GM18520 (cell line): ENCODE data around the gene PTPRN2.

Experiments used
- ATAC-seq: cut with Tn5 transposase; IDR thresholded peaks from one replicate; pipeline ENCODE4 v1.9.1; 2021; ENCODE audit not compliant: unreplicated experiment

The PTPRN2 gene

DNA sequence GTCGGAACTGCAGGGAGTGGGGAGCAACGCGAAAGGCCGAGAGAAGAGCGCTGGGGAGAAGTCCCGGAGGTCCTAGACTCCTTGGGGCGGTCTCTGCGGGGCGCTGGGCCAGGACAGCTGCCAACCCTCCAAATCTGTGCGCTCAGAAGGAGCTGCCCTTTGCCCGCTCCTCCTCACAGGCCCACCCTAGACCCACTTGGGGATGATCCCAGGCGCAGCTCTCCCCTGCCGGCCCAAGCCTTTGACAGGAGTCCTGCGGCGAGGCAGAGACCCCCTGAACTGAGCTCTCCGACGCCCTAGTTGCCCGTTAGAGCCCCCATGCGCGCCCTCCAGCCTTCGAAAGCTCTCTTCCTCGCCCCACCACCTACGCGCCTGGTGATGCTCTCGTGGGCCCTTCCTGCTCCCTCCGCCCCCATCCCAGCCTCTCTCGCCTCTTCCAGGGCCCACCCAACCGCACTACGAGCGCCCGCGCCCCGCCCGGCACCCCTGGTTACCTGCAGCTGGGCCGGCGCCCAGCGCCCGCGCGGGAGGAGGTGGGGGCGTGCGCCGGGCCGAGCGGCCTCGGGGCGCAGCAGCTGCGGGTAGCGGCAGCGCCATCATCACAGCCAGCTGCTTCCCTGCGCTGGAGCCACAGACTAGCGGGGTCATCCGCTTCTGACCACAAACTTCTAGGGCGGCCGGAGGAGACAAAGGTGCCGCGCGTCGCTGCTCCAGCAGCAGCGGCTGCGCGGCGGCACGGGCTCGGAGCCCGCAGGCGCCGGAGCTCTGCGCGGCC, 897.4 kb downstream of the PTPRN2 start:
- no peak for ATAC-seq

DNA sequence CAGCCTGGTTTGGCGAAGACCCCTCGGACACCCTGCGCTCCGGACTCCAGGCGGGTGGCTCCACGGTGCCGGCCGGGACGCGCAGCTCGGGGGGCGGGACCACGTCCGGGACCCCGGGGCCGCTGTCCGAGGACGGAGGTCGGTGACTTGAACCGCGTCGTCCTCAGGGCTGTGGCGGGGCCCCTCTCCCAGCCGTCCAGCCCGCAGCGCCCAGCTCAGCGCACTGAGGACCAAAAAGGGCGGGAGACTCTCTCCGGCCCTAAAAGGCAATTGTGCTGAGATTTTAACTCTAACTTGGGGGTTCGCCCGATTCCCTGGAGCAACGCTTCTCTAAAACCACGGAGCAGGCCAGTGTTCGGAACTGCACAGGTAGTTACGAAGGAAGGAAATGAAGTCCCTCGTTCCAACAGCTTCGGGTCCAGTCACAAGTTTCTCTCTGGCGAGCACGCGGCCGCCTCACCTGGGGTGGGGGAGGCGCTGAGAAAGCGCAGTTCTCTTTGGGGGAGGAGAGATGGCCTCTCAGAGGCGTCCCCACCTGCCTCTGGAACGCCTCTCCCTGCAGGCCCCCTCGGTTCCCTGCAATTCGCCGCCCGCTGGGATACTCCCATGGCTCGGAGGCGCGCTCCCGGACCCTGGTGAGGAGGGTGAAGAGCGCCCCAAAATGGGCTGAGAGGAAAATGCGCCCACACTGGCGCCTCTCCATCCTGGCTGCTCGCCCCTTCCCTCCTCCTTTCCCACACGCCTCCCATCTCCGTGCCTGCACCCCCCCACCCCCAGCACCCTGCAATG, 898.2 kb downstream of the PTPRN2 start:
- ATAC-seq, result no peak

DNA sequence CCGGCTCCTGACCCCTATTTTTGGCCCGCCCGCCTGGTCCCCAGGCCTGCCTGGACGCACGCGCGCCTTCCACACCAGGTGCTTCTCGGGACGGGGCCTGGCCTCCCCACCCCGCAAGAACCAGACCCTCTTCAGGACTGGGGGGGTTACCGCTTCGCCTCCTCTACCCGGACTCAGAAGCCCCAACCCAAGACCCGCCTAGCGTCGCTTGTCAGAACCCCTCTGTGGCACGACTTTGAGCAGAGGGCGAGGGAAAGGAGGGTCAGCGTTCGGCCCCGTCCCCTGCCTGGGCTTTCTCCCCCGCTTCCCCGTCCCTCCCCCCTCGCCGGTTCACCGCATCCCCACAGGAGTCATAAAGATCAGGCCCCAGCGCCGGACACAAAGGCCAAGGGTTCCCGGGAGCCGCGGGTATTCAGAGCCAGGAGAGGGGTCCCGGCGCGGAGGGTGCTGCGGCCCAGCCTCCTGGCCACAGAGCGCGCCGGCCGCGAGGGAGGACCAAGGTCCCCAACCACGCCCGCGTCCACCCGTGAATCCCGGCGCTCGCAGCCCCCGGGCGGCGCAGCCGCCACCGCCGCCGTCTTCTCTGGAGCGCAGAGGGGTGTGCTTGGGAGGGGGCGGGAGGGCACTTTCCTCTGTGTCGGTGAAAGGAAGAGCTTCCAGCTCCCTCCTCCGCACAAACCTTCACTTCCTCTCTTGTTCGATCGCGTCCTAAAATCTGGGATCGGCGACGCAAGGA, 898.9 kb downstream of the PTPRN2 start:
- no peak for ATAC-seq

DNA sequence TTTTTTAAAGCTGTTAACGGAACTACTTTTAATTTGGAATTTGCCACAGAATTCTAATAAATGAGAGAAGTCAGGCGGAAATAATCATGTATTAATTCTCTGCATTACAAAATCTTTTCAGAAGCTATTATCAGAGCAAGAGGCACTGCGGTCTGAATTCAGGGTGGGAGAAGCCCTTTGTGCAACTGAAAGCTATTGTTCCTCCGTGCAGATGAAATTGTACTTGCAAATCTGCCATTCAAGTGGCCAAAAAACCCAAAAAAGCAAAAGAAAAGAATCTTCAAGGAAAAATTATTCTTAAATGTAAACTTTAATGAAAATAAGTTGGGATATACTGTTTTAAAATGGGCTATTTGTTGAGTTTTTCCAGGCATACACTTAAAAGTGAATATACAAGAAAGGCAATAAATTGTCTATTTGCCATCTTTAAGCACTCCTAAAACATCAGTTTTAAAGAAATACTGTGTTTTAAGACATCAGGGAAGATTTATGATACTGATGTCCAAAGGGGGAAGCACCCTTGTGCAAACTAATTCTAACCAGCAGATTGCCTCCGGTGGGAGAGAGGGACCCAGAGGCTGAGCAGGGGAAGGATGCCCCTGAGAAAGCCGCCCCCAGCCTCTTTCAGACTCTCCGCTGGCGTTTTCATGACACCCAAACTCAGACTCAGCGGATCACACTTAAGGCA, 899.6 kb downstream of the PTPRN2 start:
- no peak for ATAC-seq

DNA sequence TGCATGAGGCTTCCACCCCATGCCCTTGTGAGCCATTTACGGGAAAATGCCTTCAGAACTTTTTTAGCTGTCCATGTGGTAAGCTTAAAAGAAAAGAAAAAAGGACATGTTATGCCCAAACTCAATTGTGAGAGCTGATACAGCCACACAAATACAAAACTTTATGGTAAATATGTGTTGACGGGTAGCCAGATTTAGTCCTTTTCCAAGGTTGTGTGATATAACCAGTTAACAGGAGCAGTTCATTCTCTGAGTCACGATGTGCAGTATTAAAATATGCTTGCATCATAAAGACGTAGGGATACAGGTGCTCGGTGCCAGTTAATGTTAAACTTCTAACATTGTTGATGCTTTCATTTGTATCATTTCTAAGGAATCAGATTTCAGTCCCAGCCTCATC, 900.5 kb downstream of the PTPRN2 start:
- no peak for ATAC-seq

DNA sequence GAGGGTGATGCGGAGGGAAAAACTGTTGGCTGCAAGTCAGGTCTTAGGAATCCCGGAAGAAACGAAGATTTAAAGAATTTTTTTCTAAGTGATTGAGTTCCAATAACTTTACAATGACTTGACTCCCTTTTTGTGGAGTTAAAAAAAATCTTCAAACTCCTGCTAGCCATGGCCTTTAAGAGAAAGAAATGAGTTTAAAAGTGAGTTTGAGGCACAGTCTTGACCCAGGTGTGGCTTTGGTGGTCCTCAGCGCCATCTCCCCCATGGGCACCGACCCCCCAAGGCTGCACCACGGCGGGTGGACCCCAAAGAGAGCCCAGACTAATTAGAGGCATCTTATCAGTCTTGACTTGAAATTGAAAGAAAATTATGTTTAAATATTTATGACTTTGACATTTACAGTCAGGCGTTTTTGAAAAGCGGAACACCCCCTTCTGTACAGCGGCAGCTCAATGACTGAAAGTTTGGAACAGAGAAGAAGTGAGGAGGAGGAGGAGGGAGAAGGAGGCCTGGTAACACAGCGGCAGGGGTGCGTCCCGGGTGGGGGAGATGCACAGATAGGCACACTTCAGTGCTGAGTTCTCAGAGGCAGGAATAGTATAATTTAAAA, 901.2 kb downstream of the PTPRN2 start:
- ATAC-seq, result no peak

DNA sequence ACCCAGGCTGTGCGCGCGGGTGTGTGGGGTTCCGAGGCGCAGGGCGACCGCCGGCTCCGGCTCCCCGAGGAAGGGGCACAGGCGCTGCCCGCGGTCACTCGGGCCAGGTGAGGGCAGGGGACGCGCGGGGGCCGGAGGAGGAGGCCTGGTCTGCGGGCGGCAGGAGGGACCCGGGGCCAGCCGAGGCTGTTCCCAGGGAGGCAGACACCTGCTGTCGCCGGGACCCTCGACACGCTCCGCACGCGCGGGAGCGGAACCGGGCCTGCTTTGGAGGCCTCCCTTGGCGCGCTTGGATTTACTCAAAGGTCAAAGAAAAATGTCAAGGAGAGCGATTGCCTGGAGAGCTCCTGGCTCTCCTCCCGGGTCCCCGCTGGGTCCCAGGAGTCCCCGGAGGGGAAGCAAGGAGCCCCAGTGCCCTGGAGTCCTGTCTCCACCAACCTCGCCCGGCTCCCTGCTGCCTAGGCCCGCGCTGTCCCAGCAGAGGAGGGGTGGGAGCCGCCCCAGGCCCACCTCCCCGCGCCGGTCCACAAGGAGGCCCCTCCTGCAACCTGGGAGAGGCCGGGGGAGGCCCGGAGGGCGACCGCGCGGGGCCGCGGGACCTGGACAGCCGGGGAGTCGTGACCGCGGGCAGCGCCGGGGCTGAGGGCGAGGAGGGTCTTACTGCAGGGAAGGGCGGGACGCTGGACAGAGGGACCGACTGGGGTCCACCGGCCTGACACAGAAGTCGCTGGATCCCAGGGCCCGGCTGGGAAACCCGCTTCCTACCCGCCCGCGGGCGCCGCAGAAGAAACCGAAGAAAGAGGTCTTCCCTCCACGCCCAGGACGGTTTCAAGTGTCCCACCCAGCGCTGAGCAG, 902.0 kb downstream of the PTPRN2 start:
- ATAC-seq, result no peak

DNA sequence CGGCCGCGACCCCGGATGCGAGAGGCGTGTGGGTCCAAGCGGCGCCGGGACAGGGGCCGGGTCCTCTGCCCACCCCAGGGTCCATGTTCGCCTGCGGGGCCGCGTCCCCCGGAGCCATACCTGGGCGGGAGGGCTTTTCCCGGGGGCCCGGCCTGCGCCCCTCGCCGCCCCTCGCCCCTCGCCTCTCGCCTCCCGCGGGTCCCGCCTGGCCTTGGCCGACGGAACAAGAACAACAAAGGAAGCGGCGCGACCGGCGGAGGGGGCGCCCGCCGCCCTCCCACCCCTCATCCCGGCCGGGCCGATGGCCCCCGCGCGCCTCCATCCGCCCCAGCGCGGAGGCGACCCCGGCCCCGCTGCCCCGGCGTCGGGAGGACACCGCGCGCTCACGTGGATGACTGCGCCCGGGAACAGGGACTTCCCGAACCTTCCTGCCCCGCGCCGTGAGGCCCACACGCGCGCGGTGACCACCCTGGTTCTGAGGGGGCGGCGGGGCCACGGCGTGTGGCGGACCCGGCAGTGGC, 902.7 kb downstream of the PTPRN2 start:
- no peak for ATAC-seq

DNA sequence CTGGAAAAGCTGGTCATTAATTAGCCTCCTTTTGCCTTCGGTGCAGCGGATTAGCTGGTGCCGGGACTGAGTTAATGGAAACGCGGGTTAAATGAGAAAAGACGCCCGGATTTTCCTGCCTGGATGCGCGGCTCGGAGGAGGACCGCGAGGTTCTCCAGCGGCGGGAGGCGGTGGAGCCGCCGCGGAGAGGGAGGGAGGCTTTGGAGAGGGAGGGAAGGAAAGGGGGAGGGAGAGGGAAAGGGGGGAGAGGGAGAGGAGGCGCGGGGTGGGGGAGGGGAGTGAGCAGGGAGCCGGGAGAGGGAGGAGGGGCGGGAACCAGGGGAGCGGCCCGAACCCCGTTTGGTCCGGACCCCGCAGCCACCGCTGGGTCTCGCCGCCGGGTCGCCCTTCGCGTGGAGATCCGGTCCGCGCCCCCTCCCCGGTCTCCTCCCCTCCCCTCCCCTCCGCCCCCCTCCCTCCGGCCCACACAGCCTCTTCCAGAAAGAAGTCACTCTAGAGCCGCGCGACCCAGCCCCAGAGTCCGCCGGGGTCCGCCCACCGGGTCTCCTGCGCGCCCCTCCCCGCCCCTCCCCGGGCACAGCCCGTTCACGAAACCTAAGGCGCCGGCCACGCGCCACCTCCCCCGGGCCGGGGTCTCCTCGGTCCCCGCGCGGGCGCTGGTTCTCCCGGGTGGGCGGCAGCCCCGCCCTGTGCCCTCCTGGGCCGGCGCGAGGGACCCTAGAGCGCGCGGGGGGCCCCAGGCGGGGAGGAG, 903.3 kb downstream of the PTPRN2 start:
- no peak for ATAC-seq

DNA sequence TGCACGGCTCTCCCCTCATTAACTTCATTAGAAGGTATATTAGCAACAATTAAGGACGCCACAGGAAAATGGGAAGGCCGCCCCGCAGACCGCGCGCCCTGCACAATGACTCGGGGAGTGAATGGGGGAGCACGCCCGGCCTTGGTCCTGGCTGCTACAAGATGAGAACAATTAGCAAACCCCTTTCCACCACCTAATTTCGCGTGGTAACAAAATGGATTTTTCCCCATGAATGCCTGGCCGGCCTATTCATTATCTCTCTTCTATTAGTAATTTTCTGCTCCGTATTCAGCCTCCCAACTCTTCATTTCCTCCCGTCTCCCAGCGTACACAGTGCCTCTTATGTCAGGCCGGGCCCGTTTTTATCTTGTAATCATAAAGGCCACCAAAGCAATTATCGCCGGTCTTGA, 903.9 kb downstream of the PTPRN2 start:
- no peak for ATAC-seq

DNA sequence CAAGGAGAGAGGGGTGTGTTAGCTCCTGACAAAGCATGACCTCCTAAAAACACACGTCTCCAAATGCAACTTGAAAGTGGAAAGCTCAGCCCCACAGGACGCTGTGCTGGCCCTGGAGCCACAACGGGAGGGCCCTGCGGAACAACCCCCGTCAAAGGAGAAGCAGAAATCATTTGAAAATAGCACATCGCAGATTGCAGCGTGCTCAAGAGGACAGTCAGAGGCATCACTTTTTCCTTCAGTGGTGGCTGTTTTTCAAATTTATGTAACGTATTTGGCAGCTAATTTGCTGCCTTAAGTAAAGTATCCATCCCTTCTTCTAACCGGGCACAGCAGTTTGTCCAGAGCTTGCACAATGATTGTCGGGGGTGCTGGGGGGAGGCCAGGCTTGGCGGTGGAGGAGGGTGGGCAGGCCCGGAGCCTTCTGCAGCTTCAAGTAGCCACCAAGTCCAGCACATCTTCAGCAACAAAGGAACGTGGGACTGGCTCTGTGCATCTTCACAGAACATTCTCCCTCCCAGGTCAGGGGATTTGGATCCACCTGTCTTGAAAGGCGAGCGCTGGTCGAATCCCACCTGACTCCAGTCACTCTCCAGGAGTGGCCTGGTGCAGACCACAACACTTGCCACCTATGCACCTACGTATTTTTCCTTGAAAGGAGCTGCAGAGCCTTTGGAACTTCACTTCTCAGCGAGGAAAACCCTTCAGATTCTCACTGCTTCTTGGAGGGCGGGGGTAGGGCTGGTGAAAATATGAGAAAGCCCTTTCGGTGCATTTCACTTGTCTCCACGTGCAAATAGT, 904.5 kb downstream of the PTPRN2 start:
- ATAC-seq, result no peak

DNA sequence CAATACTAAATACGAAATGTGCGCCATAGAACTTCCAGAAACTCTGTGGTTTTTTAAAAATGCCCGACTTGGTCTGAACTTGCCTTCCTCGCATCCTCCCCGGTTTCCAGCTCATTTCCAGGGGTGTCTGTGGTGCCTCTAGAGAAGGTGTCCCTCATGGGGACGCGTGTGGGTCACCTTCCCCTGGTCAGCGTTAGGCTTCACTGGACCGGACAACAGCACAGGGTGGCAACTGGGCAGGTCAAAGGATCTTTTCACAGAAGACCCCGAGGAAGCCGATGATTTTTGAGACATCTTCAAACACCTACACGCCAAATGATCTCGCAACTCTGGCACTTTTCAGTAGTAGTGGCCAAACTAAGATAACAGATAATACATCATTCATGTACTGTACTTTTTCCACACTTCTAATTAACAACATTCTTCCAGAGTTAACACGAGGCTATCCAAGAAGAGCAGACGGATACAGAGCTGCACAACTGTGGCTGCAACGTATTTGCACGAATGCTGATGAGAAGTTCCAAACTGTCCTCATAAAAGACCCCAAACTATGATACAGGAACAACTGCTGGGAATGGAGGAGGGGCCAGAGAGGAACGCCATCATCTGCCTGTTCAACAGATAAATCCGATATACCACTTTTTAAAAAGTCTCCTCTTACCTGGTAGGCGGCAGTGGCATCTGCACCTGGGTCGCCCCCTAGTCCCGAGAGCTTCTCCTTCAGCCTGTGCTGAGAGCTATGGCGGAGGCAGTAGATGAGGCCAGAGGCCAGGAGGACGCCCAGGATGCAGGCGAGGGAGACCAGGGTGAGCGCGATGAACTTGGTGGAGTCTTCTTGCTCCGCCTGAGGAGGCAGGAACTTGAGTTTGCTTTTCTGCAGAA, 905.3 kb downstream of the PTPRN2 start:
- no peak for ATAC-seq

DNA sequence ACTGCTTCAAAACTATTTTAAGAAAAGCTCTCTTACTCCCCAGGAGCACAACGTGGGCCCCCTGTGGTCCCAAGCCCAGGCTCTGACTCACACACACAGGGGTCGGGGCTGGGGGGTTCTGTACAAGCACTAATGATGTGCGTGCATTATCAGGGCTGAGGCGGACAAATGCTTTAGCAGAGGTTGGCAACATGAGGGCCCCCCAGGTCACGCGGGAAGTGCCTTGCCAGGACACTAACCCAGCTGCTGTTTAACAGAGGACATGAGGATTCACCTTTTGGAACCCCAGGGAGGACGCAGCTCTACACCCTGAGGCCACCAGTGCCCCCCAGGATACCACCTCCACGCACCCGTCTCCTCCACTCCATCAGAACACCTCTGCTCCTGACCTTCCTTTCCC, 908.0 kb downstream of the PTPRN2 start:
- no peak for ATAC-seq

DNA sequence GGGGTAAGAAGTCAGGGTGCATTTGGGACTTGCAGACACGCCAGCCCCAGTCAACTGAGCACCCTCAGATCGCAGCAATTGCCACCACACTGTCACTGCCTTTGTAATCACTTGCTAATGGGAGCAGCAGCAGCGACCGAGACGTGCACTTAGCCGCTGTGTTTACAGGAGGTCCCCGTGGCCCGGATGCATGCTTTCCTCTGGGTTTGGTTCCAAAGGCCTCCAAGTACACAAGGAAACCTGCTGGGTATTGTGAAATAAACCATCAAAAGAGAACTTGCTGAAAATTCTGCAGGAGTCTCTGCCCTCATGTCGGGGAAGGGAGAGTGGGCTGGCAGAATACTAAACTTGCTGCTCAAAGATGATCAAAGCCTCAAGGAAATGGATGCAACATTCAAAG, 909.1 kb downstream of the PTPRN2 start:
- no peak for ATAC-seq

DNA sequence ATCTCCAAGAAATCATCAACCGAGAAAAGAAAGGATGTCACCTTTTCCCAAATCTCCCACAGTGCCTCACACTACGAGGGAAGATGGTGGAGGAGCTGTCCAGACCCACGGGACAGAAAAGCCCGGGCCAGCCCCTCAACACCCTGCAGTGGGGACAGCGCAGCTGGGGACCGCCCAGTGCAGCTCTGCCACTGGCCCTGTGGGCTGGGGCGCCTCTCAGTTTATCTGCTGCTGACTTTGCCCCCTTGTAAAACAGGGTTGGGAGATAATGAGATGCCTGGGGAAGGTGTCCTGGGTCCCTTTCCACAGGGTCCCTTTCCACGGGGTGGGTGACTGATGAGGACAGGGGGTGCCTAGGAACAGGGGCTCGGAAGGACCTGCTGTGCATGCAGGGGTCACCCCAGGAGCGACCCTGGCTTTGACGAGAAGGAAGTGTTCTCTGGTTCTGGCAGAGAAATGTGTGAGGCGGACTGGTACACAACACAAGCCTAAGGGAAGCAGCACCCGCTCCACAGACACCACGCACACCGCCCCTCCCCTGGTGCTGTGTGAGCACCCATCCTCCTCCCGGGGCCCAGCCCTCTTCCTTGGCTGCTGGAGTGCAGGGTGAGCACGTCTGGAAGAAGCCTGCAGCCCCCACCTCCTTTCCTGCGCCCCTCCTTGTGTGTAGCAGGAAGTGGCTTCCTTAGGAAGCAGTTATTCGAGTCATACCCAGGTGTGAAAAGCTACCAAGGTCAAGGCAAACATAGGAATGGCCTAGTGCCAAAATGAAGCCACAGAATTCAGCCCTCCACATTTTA, 911.0 kb downstream of the PTPRN2 start:
- no peak for ATAC-seq

DNA sequence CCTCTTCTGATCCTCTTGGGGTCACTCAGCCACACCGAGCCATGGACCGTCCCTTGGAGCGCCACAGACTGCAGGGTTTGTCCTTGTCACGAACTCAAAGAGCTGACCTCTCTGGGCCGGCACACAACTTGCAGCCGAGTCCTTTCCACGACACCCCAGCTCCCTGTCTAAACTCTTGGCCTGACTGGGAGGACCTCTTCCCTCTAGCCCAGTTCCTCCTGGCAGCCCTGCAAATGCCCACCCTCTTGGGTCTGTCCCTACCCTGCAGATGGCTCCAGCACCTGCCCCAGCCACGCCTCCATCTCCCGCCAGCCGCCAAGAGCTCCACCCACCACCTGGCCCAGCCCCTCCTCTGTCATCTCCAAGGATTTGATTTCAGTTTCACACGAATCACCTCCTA, 911.6 kb downstream of the PTPRN2 start:
- ATAC-seq, result no peak
